Hepatocyte (in vitro differentiated cells): ENCODE measurements around the gene RYR3. TPM values are rescaled to one million over a fixed set of nuclear protein-coding genes. Genes with fewer than 3 reads are reported as not detected.

Experiments
- DNase-seq: peaks from one replicate; pipeline ENCODE4 v3.0.0-alpha.2; 2016; ENCODE audit warnings: low spot score
- H2AFZ ChIP-seq: fragments of 200-600 bp; sonication (generic); 2 replicates; pipeline ENCODE4 v1.6.0; 2016; ENCODE audit warnings: antibody characterized with exemption, mild to moderate bottlenecking
- H3K27ac ChIP-seq: fragments of 200-600 bp; sonication (generic); 2 replicates; pipeline ENCODE4 v1.5.1; 2016; ENCODE audit warnings: mild to moderate bottlenecking
- H3K27me3 ChIP-seq: fragments of 200-600 bp; sonication (generic); 2 replicates; pipeline ENCODE4 v1.6.1; 2016
- H3K36me3 ChIP-seq: fragments of 200-600 bp; sonication (generic); replicated peaks from 2 replicates; pipeline ENCODE4 v1.5.1; 2016; ENCODE audit warnings: low read depth; ENCODE audit not compliant: insufficient read depth
- H3K4me1 ChIP-seq: fragments of 200-600 bp; sonication (generic); 2 replicates; pipeline ENCODE4 v1.5.1; 2016; ENCODE audit warnings: mild to moderate bottlenecking, moderate library complexity; ENCODE audit not compliant: insufficient read depth
- H3K4me2 ChIP-seq: fragments of 200-600 bp; sonication (generic); 2 replicates; pipeline ENCODE4 v1.6.0; 2016
- H3K4me3 ChIP-seq: fragments of 200-600 bp; sonication (generic); 2 replicates; pipeline ENCODE4 v1.5.1; 2016; ENCODE audit warnings: mild to moderate bottlenecking
- H3K79me2 ChIP-seq: fragments of 200-600 bp; sonication (generic); 2 replicates; pipeline ENCODE4 v1.6.0; 2017; ENCODE audit warnings: mild to moderate bottlenecking
- H3K9me2 ChIP-seq: fragments of 200-600 bp; sonication (generic); replicated peaks from 2 replicates; pipeline ENCODE4 v1.6.0; 2017; ENCODE audit warnings: mild to moderate bottlenecking; ENCODE audit not compliant: insufficient read depth
- H3K9me3 ChIP-seq: fragments of 200-600 bp; sonication (generic); 2 replicates; pipeline ENCODE4 v1.5.1; 2016; ENCODE audit warnings: low read depth, mild to moderate bottlenecking
- H4K20me1 ChIP-seq: fragments of 200-600 bp; sonication (generic); 2 replicates; pipeline ENCODE4 v1.6.0; 2016; ENCODE audit warnings: mild to moderate bottlenecking; ENCODE audit not compliant: insufficient read depth, poor library complexity, severe bottlenecking
- CTCF ChIP-seq: fragments of 200-600 bp; sonication (generic); IDR thresholded peaks from 2 replicates; pipeline ENCODE4 v1.5.1; 2016; ENCODE audit warnings: antibody characterized with exemption, mild to moderate bottlenecking; ENCODE audit not compliant: poor library complexity
- EZH2 ChIP-seq: fragments of 200-600 bp; sonication (generic); IDR thresholded peaks from 2 replicates; pipeline ENCODE4 v1.6.1; 2016; ENCODE audit warnings: antibody characterized with exemption, mild to moderate bottlenecking, borderline replicate concordance
- EZH2phosphoT487 ChIP-seq: fragments of 200-600 bp; sonication (generic); IDR thresholded peaks from one replicate; pipeline ENCODE4 v1.6.1; 2018; ENCODE audit warnings: antibody characterized with exemption, mild to moderate bottlenecking, low read depth, moderate library complexity; ENCODE audit not compliant: unreplicated experiment, severe bottlenecking
- WGBS: methylation state at CpG from one replicate; pipeline ENCODE4 v1.1.6; 2016; ENCODE audit warnings: low lambda C conversion rate; ENCODE audit errors: missing lambda C conversion rate; 5-methylcytosine and 5-hydroxymethylcytosine counted together
- polyA plus RNA-seq: library from polyadenylated mRNA; unstranded; fragments of >200 nt; fragmentation: Nextera tagmentation; extraction: Ambion mirVana; gene quantifications from 2 replicates; pipeline ENCODE4 v1.2.1, GENCODE V29; 2016
- total RNA-seq: library from RNA; depleted of rRNA; stranded (reverse); fragments of >200 nt; gene quantifications from 2 replicates; pipeline ENCODE4 v1.2.3, GENCODE V29; 2014

Gene RYR3
- total and polyA plus RNA-seq, 2 experiments from 2014 or later, result 0.36 to 0.37 TPM

GRCh38 chr15:33460166-33460805, 149.5 kb downstream of the RYR3 start:
- no peak overlapping the region for H3K27ac ChIP-seq
- H3K27me3 ChIP-seq, result no peaks in the 10 kb centered on the region
- DNase-seq, result no peak
- no peak overlapping the region for H3K4me3 ChIP-seq
- H3K4me1 ChIP-seq, result no peaks in the 10 kb centered on the region
- no peak overlapping the region for H2AFZ ChIP-seq
- H3K9me3 ChIP-seq, result no peaks in the 10 kb centered on the region
- no peaks in the 10 kb centered on the region for H4K20me1 ChIP-seq
- H3K9me2 ChIP-seq, result no peaks in the 10 kb centered on the region
- no peaks in the 10 kb centered on the region for H3K79me2 ChIP-seq
- no peak for TF ChIP-seq EZH2
- no peak for TF ChIP-seq CTCF
- no peak for TF ChIP-seq EZH2phosphoT487
- WGBS, result 88% methylated on average over 6 of the region's 6 CpGs
- H3K4me2 ChIP-seq, result no peak overlapping the region
- H3K36me3 ChIP-seq, result no peaks in the 10 kb centered on the region

- H3K9me2 ChIP-seq, result no peaks in the 10 kb centered on the region
- H3K4me1 ChIP-seq, result no peaks in the 10 kb centered on the region
- no peaks in the 10 kb centered on the region for H3K36me3 ChIP-seq
- no peaks in the 10 kb centered on the region for H3K79me2 ChIP-seq
- H3K27me3 ChIP-seq, result no peaks in the 10 kb centered on the region
- H2AFZ ChIP-seq, result no peak overlapping the region
- no peak for DNase-seq
- no peak overlapping the region for H3K27ac ChIP-seq
- 57% methylated on average over 2 of the region's 2 CpGs for WGBS
- H3K4me3 ChIP-seq, result no peak overlapping the region
- H4K20me1 ChIP-seq, result no peaks in the 10 kb centered on the region
- TF ChIP-seq CTCF, result no peak
- TF ChIP-seq EZH2, result no peak
- TF ChIP-seq EZH2phosphoT487, result no peak
- no peaks in the 10 kb centered on the region for H3K9me3 ChIP-seq
- H3K4me2 ChIP-seq, result no peak overlapping the region
Observed at GRCh38 chr15:33461671-33462070, 150.9 kb downstream of the RYR3 start.

- Histone ChIP-seq H3K36me3 (no peaks in the 10 kb centered on the region), H3K9me3 (no peaks in the 10 kb centered on the region), H3K4me1 (no peaks in the 10 kb centered on the region), H3K9me2 (no peaks in the 10 kb centered on the region), H3K27ac (no peak overlapping the region), H3K4me3 (no peak overlapping the region), H4K20me1 (no peaks in the 10 kb centered on the region), H2AFZ (no peak overlapping the region), H3K4me2 (no peak overlapping the region), H3K27me3 (no peaks in the 10 kb centered on the region), H3K79me2 (no peaks in the 10 kb centered on the region)
- TF ChIP-seq EZH2phosphoT487, result no peak
- no peak for TF ChIP-seq CTCF
- no peak for TF ChIP-seq EZH2
- DNase-seq, result no peak
- WGBS, result 74% methylated on average over 6 of the region's 6 CpGs
Observed at GRCh38 chr15:33467146-33467815, 156.5 kb downstream of the RYR3 start.
